ENCODE measurements around the gene RPS21. TPM values are rescaled to one million over a fixed set of nuclear protein-coding genes. Genes with fewer than 3 reads are reported as not detected.

The RPS21 gene
- total and polyA plus RNA-seq, 10 of the 15 experiments (the other 5 are each of a cell fraction or from before 2014, with no cell fraction given) = 1,474 to 4,987 (median 2,439) TPM

DNA sequence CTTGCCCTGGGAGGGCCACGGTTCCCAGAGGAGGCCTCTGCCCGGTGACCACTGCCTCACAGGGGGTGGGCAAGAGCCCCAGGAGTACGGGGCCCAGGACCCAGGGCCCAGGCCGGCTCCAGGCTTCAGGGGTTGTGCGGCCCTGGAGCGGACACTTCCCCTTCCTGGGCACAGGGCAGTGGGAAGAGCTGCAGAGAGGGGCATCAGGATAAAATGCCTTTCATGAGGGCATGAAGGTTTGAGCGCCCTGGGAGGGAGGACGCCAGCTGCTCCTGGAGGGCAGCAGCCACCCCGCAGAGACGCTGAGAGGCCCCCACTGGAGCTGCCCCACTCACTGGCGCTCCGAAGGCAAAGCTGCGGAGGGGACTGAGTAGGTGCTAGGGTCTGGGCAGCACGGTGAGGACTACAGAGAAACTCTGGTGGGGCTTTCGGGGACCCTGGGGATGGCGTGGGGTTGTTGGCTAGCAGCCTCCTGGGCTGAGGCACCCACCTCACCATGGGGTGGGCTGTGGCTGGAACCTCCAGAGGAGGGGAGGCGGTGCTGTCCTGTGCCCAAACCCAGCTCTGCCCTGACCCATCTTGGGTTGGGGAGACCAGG is 30.2 kb upstream of the RPS21 start (continued):
- TF ChIP-seq, protein P1, sequence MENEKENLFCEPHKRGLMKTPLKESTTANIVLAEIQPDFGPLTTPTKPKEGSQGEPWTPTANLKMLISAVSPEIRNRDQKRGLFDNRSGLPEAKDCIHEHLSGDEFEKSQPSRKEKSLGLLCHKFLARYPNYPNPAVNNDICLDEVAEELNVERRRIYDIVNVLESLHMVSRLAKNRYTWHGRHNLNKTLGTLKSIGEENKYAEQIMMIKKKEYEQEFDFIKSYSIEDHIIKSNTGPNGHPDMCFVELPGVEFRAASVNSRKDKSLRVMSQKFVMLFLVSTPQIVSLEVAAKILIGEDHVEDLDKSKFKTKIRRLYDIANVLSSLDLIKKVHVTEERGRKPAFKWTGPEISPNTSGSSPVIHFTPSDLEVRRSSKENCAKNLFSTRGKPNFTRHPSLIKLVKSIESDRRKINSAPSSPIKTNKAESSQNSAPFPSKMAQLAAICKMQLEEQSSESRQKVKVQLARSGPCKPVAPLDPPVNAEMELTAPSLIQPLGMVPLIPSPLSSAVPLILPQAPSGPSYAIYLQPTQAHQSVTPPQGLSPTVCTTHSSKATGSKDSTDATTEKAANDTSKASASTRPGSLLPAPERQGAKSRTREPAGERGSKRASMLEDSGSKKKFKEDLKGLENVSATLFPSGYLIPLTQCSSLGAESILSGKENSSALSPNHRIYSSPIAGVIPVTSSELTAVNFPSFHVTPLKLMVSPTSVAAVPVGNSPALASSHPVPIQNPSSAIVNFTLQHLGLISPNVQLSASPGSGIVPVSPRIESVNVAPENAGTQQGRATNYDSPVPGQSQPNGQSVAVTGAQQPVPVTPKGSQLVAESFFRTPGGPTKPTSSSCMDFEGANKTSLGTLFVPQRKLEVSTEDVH (IDR thresholded peaks at IDR 0.05; ENCODE audit: low read depth, partially characterized antibody) = no peak
- TF ChIP-seq, protein P2, sequence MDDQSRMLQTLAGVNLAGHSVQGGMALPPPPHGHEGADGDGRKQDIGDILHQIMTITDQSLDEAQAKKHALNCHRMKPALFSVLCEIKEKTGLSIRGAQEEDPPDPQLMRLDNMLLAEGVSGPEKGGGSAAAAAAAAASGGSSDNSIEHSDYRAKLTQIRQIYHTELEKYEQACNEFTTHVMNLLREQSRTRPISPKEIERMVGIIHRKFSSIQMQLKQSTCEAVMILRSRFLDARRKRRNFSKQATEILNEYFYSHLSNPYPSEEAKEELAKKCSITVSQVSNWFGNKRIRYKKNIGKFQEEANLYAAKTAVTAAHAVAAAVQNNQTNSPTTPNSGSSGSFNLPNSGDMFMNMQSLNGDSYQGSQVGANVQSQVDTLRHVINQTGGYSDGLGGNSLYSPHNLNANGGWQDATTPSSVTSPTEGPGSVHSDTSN (IDR thresholded peaks at IDR 0.05; ENCODE audit: insufficient replicate concordance, low read depth, low read length) = no peak
- no peak for TF ChIP-seq EP300 (IDR thresholded peaks at IDR 0.05; ENCODE audit: borderline replicate concordance in 1 of 2, control insufficient read depth in 1 of 2, low read depth in 2 of 2, low read length in 2 of 2)
- TF ChIP-seq, protein P3, sequence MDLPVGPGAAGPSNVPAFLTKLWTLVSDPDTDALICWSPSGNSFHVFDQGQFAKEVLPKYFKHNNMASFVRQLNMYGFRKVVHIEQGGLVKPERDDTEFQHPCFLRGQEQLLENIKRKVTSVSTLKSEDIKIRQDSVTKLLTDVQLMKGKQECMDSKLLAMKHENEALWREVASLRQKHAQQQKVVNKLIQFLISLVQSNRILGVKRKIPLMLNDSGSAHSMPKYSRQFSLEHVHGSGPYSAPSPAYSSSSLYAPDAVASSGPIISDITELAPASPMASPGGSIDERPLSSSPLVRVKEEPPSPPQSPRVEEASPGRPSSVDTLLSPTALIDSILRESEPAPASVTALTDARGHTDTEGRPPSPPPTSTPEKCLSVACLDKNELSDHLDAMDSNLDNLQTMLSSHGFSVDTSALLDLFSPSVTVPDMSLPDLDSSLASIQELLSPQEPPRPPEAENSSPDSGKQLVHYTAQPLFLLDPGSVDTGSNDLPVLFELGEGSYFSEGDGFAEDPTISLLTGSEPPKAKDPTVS (IDR thresholded peaks at IDR 0.05; ENCODE audit: low read depth, low read length) = no peak
- no peak for TF ChIP-seq GATAD2B (conservative IDR thresholded peaks at IDR 0.05; ENCODE audit: low read depth)
- TF ChIP-seq SUPT20H (IDR thresholded peaks at IDR 0.05; ENCODE audit: borderline replicate concordance, control insufficient read depth, low read depth, low read length) = no peak
- TF ChIP-seq SIX5 (IDR thresholded peaks at IDR 0.05; ENCODE audit: low read depth, low read length, severe bottlenecking) = no peak
- no peak for TF ChIP-seq ASH2L (IDR thresholded peaks at IDR 0.05; ENCODE audit: borderline replicate concordance, low read depth)
- no peak for TF ChIP-seq STAT3 (IDR thresholded peaks at IDR 0.05; ENCODE audit: low read depth, low read length)
- no peak for TF ChIP-seq RBBP5 (conservative IDR thresholded peaks at IDR 0.05)
- TF ChIP-seq, protein P4, sequence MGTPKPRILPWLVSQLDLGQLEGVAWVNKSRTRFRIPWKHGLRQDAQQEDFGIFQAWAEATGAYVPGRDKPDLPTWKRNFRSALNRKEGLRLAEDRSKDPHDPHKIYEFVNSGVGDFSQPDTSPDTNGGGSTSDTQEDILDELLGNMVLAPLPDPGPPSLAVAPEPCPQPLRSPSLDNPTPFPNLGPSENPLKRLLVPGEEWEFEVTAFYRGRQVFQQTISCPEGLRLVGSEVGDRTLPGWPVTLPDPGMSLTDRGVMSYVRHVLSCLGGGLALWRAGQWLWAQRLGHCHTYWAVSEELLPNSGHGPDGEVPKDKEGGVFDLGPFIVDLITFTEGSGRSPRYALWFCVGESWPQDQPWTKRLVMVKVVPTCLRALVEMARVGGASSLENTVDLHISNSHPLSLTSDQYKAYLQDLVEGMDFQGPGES (IDR thresholded peaks at IDR 0.05) = no peak
- no peak for TF ChIP-seq YY1 (IDR thresholded peaks at IDR 0.05; ENCODE audit: low read depth, low read length)
- TF ChIP-seq EGR1 (IDR thresholded peaks at IDR 0.05; ENCODE audit: borderline replicate concordance in 1 of 2, low read depth in 2 of 2, low read length in 2 of 2) = no peak
